GM12875 (cell line): ENCODE measurements around the gene TTC39B.

Source experiments
- H3K4me3 ChIP-seq: one replicate; pipeline ENCODE4 v1.5.1; 2011; ENCODE audit warnings: low read depth, low read length, control low read depth
- TF ChIP-seq, protein P1 (sequence below): IDR thresholded peaks from 2 replicates; pipeline ENCODE4 v1.5.1; 2011; ENCODE audit warnings: low read depth, mild to moderate bottlenecking, control low read depth, inconsistent platforms, low read length, moderate library complexity, borderline replicate concordance; ENCODE audit not compliant: insufficient read depth

Gene TTC39B

DNA sequence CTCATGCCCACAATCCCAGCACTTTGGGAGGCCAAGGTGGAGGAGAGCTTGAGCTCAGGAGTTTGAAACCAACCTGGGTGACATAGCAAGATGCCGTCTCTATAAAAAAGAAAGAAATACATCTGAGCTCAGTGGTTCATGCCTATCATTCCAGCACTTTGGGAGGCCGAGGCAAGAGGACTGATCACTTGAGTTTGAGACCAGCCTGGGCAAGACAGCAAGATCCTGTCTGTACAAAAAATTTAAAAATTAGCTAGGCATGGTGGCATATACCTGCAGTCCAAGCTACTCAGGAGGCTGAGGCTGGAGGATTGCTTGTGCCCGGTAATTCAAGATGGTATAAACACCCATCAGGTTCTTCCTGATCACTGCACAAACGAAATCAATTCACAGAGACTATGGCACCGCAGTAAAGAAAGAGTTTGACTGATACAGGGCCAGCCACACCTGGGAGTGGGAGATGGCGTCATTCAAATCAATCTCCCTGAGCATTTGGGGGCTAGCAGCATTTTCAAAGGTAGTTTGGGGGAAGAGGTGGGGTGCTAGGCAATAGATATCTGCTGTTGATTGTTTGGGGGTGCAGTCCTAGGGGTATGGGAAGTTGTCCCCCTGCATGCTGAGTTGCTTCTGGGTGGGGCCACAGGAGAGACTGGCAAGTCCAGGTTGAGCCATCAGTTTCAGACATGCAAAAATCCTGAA is 169.2 kb downstream of the TTC39B start:
- TF ChIP-seq, protein P1, sequence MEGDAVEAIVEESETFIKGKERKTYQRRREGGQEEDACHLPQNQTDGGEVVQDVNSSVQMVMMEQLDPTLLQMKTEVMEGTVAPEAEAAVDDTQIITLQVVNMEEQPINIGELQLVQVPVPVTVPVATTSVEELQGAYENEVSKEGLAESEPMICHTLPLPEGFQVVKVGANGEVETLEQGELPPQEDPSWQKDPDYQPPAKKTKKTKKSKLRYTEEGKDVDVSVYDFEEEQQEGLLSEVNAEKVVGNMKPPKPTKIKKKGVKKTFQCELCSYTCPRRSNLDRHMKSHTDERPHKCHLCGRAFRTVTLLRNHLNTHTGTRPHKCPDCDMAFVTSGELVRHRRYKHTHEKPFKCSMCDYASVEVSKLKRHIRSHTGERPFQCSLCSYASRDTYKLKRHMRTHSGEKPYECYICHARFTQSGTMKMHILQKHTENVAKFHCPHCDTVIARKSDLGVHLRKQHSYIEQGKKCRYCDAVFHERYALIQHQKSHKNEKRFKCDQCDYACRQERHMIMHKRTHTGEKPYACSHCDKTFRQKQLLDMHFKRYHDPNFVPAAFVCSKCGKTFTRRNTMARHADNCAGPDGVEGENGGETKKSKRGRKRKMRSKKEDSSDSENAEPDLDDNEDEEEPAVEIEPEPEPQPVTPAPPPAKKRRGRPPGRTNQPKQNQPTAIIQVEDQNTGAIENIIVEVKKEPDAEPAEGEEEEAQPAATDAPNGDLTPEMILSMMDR, result no peak
- H3K4me3 ChIP-seq, result no peak overlapping the region

DNA sequence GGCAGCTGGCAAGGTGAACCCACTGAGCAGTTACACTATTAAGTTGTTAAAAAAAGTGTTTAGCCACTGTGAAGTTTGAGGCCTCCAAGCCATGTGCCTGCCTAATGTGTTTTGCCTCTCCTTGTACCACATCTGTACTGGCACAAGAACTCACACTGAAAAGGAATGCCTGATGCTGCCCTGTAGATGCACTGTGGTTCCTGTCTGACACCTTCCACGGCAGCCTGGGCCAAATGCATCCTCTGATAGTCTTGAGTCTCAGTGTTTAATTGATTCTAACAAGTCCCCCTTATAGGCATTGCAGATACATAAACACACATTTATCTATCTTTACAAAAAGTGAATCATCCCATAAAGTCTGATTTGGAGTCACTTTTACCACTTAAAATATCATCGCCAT is 169.9 kb downstream of the TTC39B start:
- TF ChIP-seq, protein P1, result no peak
- no peak overlapping the region for H3K4me3 ChIP-seq

DNA sequence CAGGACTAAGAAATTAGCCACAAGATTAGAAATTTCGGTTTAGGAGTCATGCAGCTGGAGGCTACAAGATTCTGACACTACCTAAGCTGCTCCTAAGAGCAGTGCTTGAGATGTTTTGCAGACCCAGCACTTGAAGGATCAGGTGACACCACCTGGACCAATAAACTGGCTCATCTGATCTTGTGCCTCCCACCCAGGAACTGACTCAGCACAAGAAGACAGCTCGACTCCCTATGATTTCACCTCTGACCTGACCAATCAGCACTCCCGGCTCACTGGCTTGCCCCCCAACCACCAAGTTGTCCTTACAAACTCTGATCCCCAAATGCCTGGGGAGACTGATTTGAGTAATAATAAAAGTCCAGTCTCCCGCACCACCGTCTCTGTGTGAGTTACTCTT is 170.4 kb downstream of the TTC39B start:
- TF ChIP-seq, protein P1, result no peak

DNA sequence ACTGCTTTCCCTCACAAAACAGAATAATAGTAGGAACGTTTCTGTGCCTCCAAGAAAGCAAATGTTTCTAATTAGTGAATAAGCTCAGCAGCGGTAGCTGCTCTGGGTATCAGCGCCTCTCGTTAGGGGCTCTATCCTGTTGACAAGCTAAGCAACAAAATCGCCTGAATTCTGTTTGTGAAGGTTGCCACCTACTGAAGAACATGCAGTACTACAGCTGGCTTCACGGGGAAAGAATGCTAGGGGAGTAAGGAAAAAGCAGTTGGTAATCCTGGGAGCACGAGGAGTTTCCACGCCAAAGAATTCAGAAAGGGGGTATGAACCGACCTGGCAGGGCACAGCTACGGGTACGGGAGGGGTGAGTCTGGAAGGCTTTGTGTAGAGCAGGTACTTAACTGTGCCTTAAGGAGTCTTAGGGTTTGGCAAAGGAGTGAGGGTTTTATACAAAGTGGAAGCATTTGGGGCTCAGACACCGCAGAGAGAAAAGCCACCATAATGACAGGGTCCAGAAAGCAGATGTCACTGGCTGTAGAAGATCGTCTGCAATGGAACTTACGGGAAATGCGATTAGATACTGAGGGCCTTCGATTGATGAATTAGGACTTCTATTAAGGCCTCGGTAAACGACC is 171.7 kb downstream of the TTC39B start:
- TF ChIP-seq, protein P1, result peak; percentile 80
- no peak overlapping the region for H3K4me3 ChIP-seq

More for the DNA sequence above, 170.4 kb downstream of the TTC39B start:
- H3K4me3 ChIP-seq, result no peak overlapping the region

DNA sequence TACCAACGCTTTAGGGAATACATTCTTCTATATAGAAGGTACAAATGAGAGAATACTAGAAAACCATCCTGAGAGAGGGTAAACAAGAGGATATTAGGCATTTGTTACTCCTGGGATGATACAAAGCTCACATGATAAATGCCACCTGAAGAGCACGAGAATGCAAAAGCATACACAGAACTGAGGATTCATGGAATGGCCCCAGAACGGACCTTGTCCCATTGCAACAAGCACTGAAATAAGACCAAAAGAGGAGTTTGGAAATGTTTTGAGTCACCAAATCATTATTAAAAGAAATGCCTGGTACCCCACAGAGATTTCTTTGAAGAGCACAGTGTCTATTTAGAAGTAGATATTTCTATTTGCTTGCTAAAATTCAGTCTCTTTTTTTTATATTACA is 173.5 kb downstream of the TTC39B start:
- H3K4me3 ChIP-seq, result no peak overlapping the region
- TF ChIP-seq, protein P1, result no peak

DNA sequence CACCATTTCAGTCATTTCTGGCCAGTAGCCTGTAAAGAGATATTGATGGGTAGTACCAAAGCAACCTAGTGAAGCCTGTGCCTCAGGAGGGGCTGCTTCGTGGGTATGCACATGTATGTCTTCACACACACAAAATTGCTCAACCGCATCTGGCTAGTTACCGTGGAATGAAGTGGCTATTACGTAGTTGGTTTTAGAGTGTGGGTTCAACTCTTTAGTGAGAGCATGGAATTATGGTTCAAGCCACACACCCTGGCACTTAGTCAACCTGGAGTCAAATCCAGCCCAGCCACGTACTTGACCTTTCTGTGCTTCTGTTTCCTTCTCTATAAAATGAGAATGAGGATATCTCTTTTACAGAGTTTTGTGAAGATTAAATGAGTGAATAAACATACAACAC is 174.9 kb downstream of the TTC39B start:
- TF ChIP-seq, protein P1, result no peak
- no peak overlapping the region for H3K4me3 ChIP-seq

DNA sequence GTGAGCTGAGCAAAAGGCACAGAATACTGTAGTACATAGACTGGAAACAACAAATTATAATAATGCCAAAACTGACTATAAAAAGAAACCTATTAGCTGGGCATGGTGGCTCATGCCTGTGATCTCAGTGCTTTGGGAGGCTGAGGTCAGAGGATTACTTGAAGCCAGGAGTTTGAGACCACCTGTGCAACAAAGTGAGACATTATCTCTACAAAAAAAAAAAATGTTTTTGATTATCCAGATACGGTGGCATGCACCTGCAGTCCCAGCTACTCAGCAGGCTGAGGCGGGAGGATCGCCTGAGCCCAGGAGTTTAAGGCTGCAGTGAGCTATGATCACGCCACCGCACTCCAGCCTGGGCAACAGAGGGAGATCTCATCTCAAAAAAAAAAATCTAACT is 175.9 kb downstream of the TTC39B start:
- TF ChIP-seq, protein P1, result no peak
- no peak overlapping the region for H3K4me3 ChIP-seq
